ENCODE measurements around the gene SCYGR7.

DNA sequence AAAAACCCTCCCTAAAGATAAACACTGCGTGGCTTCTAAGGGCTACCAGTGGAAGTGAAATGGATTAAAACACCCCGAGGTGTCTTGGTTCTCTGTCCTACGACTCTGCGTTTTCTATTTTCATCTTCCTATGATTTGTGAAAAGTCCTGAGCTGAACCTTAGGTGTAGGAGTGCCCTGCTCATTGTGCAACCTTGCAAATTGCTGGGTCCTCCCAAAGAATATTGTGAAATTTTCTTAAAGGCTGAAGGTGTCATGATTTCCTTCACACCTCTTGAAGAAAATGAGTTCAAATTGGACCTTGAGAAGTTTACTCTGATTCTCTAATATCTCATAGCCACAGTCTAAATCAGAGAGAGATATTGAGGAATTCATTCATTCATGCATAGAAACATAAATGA, 8.5 kb upstream of the SCYGR7 start:
- TF ChIP-seq, protein P1, sequence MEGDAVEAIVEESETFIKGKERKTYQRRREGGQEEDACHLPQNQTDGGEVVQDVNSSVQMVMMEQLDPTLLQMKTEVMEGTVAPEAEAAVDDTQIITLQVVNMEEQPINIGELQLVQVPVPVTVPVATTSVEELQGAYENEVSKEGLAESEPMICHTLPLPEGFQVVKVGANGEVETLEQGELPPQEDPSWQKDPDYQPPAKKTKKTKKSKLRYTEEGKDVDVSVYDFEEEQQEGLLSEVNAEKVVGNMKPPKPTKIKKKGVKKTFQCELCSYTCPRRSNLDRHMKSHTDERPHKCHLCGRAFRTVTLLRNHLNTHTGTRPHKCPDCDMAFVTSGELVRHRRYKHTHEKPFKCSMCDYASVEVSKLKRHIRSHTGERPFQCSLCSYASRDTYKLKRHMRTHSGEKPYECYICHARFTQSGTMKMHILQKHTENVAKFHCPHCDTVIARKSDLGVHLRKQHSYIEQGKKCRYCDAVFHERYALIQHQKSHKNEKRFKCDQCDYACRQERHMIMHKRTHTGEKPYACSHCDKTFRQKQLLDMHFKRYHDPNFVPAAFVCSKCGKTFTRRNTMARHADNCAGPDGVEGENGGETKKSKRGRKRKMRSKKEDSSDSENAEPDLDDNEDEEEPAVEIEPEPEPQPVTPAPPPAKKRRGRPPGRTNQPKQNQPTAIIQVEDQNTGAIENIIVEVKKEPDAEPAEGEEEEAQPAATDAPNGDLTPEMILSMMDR (IDR thresholded peaks at IDR 0.05) = no peak
- TF ChIP-seq POLR2A (IDR thresholded peaks at IDR 0.05) = no peak

Measured in uterus (tissue), 2 donors.